Stomach smooth muscle (tissue), 2 donors: ENCODE measurements around the gene C14orf180.

Experiments
- H3K27ac ChIP-seq: one replicate; pipeline ENCODE4 v1.7.0; 2013; ENCODE audit warnings: mild to moderate bottlenecking, low read length, inconsistent platforms
- H3K27me3 ChIP-seq, 2 donors: one replicate each; pipeline ENCODE4 v1.7.0; 2013; ENCODE audit warnings: low read length in 2 of 2; ENCODE audit not compliant: insufficient read depth in 2 of 2, control insufficient read depth in 1 of 2
- H3K36me3 ChIP-seq, 2 donors: one replicate each; pipeline ENCODE4 v1.7.0; 2013; ENCODE audit warnings: low read length in 2 of 2; ENCODE audit not compliant: control insufficient read depth in 2 of 2, insufficient read depth in 2 of 2
- H3K4me1 ChIP-seq: one replicate; pipeline ENCODE4 v1.7.0; 2013; ENCODE audit warnings: low read length; ENCODE audit not compliant: control insufficient read depth, insufficient read depth
- H3K4me3 ChIP-seq, 2 donors: one replicate each; pipeline ENCODE4 v1.7.0; 2013; ENCODE audit warnings: low read length in 2 of 2
- H3K9ac ChIP-seq, 2 donors: one replicate each; pipeline ENCODE4 v1.7.0; 2013; ENCODE audit warnings: low read length in 2 of 2, mild to moderate bottlenecking in 1 of 2
- H3K9me3 ChIP-seq, 2 donors: one replicate each; pipeline ENCODE4 v1.7.0; 2013; ENCODE audit warnings: low read length in 2 of 2; ENCODE audit not compliant: control insufficient read depth in 2 of 2
- donor health status: healthy.
- donor health status: Pancreatic carcinoma.

Gene C14orf180

GRCh38 chr14:104550861-104551728 is 28.5 kb upstream of the C14orf180 start:
- Histone ChIP-seq H3K27me3 (peaks cover 6 to 13% of the 10 kb centered on the region in 2 donors), H3K27ac (no peak overlapping the region), H3K4me1 (no peaks in the 10 kb centered on the region), H3K9ac (no peak overlapping the region), H3K4me3 (no peak overlapping the region), H3K36me3 (no peaks in the 10 kb centered on the region), H3K9me3 (peaks cover 0 to 3% of the 10 kb centered on the region in 2 donors)

GRCh38 chr14:104551851-104552737 is 27.5 kb upstream of the C14orf180 start:
- Histone ChIP-seq H3K4me3 (no peak overlapping the region), H3K36me3 (no peaks in the 10 kb centered on the region), H3K27ac (no peak overlapping the region), H3K27me3 (peaks cover 7 to 13% of the 10 kb centered on the region in 2 donors), H3K9ac (no peak overlapping the region), H3K9me3 (peaks cover 0 to 3% of the 10 kb centered on the region in 2 donors), H3K4me1 (no peaks in the 10 kb centered on the region)

GRCh38 chr14:104552738-104553125 is 26.8 kb upstream of the C14orf180 start:
- no peak overlapping the region for H3K9ac ChIP-seq
- H3K36me3 ChIP-seq, result no peaks in the 10 kb centered on the region
- peaks cover 7 to 8% of the 10 kb centered on the region in 2 donors for H3K27me3 ChIP-seq
- no peak overlapping the region for H3K4me3 ChIP-seq
- H3K27ac ChIP-seq, result no peak overlapping the region
- H3K4me1 ChIP-seq, result no peaks in the 10 kb centered on the region
- H3K9me3 ChIP-seq, result peaks cover 0 to 3% of the 10 kb centered on the region in 2 donors

GRCh38 chr14:104553166-104554087 is 26.1 kb upstream of the C14orf180 start:
- Histone ChIP-seq H3K9ac (no peak overlapping the region), H3K27ac (no peak overlapping the region), H3K36me3 (no peaks in the 10 kb centered on the region), H3K9me3 (peaks cover 0 to 3% of the 10 kb centered on the region in 2 donors), H3K27me3 (peaks cover 6 to 8% of the 10 kb centered on the region in 2 donors), H3K4me1 (no peaks in the 10 kb centered on the region), H3K4me3 (no peak overlapping the region)

- Histone ChIP-seq H3K9me3 (peaks cover 0 to 3% of the 10 kb centered on the region in 2 donors), H3K4me3 (no peak overlapping the region), H3K4me1 (no peaks in the 10 kb centered on the region), H3K27me3 (peaks cover 5 to 8% of the 10 kb centered on the region in 2 donors), H3K27ac (no peak overlapping the region), H3K36me3 (no peaks in the 10 kb centered on the region), H3K9ac (no peak overlapping the region)
These were observed 25.4 kb upstream of the C14orf180 start for GRCh38 chr14:104554088-104554607.

- H3K9ac ChIP-seq, result no peak overlapping the region
- H3K4me1 ChIP-seq, result no peaks in the 10 kb centered on the region
- peaks cover 3 to 8% of the 10 kb centered on the region in 2 donors for H3K27me3 ChIP-seq
- H3K9me3 ChIP-seq, result peaks cover 0 to 3% of the 10 kb centered on the region in 2 donors
- H3K4me3 ChIP-seq, result no peak overlapping the region
- no peak overlapping the region for H3K27ac ChIP-seq
- H3K36me3 ChIP-seq, result no peaks in the 10 kb centered on the region
These were observed 24.7 kb upstream of the C14orf180 start for GRCh38 chr14:104554608-104555429.

GRCh38 chr14:104555430-104556255 is 23.9 kb upstream of the C14orf180 start:
- Histone ChIP-seq H3K9ac (no peak overlapping the region), H3K4me1 (no peaks in the 10 kb centered on the region), H3K36me3 (no peaks in the 10 kb centered on the region), H3K27me3 (peaks cover 3 to 8% of the 10 kb centered on the region in 2 donors), H3K9me3 (no peaks in the 10 kb centered on the region), H3K27ac (no peak overlapping the region), H3K4me3 (no peak overlapping the region)

GRCh38 chr14:104556256-104557021 is 23.1 kb upstream of the C14orf180 start:
- Histone ChIP-seq H3K36me3 (no peaks in the 10 kb centered on the region), H3K27ac (no peak overlapping the region), H3K4me1 (no peaks in the 10 kb centered on the region), H3K4me3 (no peak overlapping the region), H3K9ac (no peak overlapping the region), H3K9me3 (no peaks in the 10 kb centered on the region), H3K27me3 (peaks cover 3 to 8% of the 10 kb centered on the region in 2 donors)
